Stimulated activated CD8-positive, alpha-beta memory T cell treated with anti-CD3 and anti-CD28 coated beads, Interleukin-4, amount 100 ng/mL, for 24 hours (primary cell): Measurements from ENCODE around the gene PUM2.

Experiments used
- DNase-seq: peaks from one replicate; pipeline ENCODE4 v3.0.0-alpha.2; 2020; ENCODE audit warnings: low read depth

Gene PUM2

GRCh38 chr2:20217041-20217970 is 133.3 kb downstream of the PUM2 start:
- DNase-seq = no peak

GRCh38 chr2:20216130-20217025 is 134.3 kb downstream of the PUM2 start:
- DNase-seq = no peak

- DNase-seq = no peak
Measured at GRCh38 chr2:20215183-20216040, 135.2 kb downstream of the PUM2 start.

- DNase-seq = no peak
Measured at GRCh38 chr2:20214566-20215182, 136.0 kb downstream of the PUM2 start.

GRCh38 chr2:20213651-20214565 is 136.7 kb downstream of the PUM2 start:
- no peak for DNase-seq

- DNase-seq = no peak
Measured at GRCh38 chr2:20212871-20213503, 137.7 kb downstream of the PUM2 start.

GRCh38 chr2:20212459-20212870 is 138.2 kb downstream of the PUM2 start:
- DNase-seq = no peak

GRCh38 chr2:20211860-20212458 is 138.7 kb downstream of the PUM2 start:
- no peak for DNase-seq

- no peak for DNase-seq
Measured at GRCh38 chr2:20211420-20211819, 139.2 kb downstream of the PUM2 start.

GRCh38 chr2:20210462-20210861 is 140.2 kb downstream of the PUM2 start:
- no peak for DNase-seq

GRCh38 chr2:20209373-20210109 is 141.1 kb downstream of the PUM2 start:
- DNase-seq = no peak

- no peak for DNase-seq
Measured at GRCh38 chr2:20208476-20208859, 142.2 kb downstream of the PUM2 start.

- DNase-seq = no peak
Measured at GRCh38 chr2:20207051-20207450, 143.6 kb downstream of the PUM2 start.

GRCh38 chr2:20205915-20206524 is 144.6 kb downstream of the PUM2 start:
- DNase-seq = no peak

GRCh38 chr2:20205069-20205468 is 145.6 kb downstream of the PUM2 start:
- no peak for DNase-seq

GRCh38 chr2:20203521-20204225 is 147.0 kb downstream of the PUM2 start:
- DNase-seq = no peak

GRCh38 chr2:20203072-20203471 is 147.6 kb downstream of the PUM2 start:
- DNase-seq = no peak

- no peak for DNase-seq
Measured at GRCh38 chr2:20201671-20202070, 149.0 kb downstream of the PUM2 start.
